ENCODE measurements around the gene GPR137C.
"Not testable (repeated sequence)": the region's sequence is repeated elsewhere in the genome, so short reads cannot be mapped to it uniquely, and the experiment has no call there.

The GPR137C gene

GRCh38 chr14:52552063-52552988 lies at the start of gene GPR137C, which contains the start of gene TXNDC16:
TSS of gene GPR137C (plus strand) at chr14:52552836. CDS start at chr14:52553148, 312 bp downstream.
TSS of gene TXNDC16 (minus strand) at chr14:52552505. CDS start at chr14:52543557, 8,948 bp downstream.
- peak; percentile 91 for FAIRE-seq

- FAIRE-seq = no peak
These were observed 39.4 kb upstream of the GPR137C start for GRCh38 chr14:52513249-52513648.

- no peak for FAIRE-seq
These were observed 38.4 kb upstream of the GPR137C start for GRCh38 chr14:52514046-52514811.

GRCh38 chr14:52522033-52522432 lies 30.6 kb upstream of the GPR137C start:
- no peak for FAIRE-seq

GRCh38 chr14:52522581-52523345 lies 29.9 kb upstream of the GPR137C start:
- FAIRE-seq = no peak

- no peak for FAIRE-seq
These were observed 25.6 kb upstream of the GPR137C start for GRCh38 chr14:52527052-52527451.

- FAIRE-seq = no peak
These were observed 21.2 kb upstream of the GPR137C start for GRCh38 chr14:52531481-52531880.

- no peak for FAIRE-seq
These were observed 16.4 kb upstream of the GPR137C start for GRCh38 chr14:52536269-52536668.

- FAIRE-seq = no peak
These were observed 14.0 kb upstream of the GPR137C start for GRCh38 chr14:52538623-52539022.

GRCh38 chr14:52545584-52546317 lies 6.9 kb upstream of the GPR137C start:
- no peak for FAIRE-seq

GRCh38 chr14:52546318-52546670 lies 6.3 kb upstream of the GPR137C start:
- FAIRE-seq = no peak

GRCh38 chr14:52547027-52547426 lies 5.6 kb upstream of the GPR137C start:
- no peak for FAIRE-seq

- no peak for FAIRE-seq
These were observed 5.1 kb upstream of the GPR137C start for GRCh38 chr14:52547526-52547925.

GRCh38 chr14:52550661-52551060 lies 2.0 kb upstream of the GPR137C start:
- no peak for FAIRE-seq

- no peak for FAIRE-seq
These were observed 1.4 kb upstream of the GPR137C start for GRCh38 chr14:52551205-52551604.

GRCh38 chr14:52551696-52552062 lies 957 bp upstream of the GPR137C start:
- FAIRE-seq = no peak

- no peak for FAIRE-seq
These were observed 500 bp downstream of the GPR137C start for GRCh38 chr14:52553002-52553670.

- FAIRE-seq = no peak
These were observed 1.3 kb downstream of the GPR137C start for GRCh38 chr14:52553671-52554575.

GRCh38 chr14:52558688-52559087 lies 6.1 kb downstream of the GPR137C start:
- FAIRE-seq = no peak

GRCh38 chr14:52563120-52563519 lies 10.5 kb downstream of the GPR137C start:
- no peak for FAIRE-seq

- FAIRE-seq = not testable (repeated sequence)
These were observed 15.8 kb downstream of the GPR137C start for GRCh38 chr14:52568454-52568853.

Measured in colon (tissue), 2 donors.